COLO668 (cell line): ENCODE measurements around the gene ERBIN.
A peak's percentile ranks its signal among the peaks of the same experiment; 100 is the strongest.
"Not testable (repeated sequence)": the region's sequence is repeated elsewhere in the genome, so short reads cannot be mapped to it uniquely, and the experiment has no call there.

Experiments used
- DNase-seq: peaks from one replicate; lab custom pipeline; 2025; ENCODE audit not compliant: unreplicated experiment; lab: John Stamatoyannopoulos, UW

Gene ERBIN

DNA sequence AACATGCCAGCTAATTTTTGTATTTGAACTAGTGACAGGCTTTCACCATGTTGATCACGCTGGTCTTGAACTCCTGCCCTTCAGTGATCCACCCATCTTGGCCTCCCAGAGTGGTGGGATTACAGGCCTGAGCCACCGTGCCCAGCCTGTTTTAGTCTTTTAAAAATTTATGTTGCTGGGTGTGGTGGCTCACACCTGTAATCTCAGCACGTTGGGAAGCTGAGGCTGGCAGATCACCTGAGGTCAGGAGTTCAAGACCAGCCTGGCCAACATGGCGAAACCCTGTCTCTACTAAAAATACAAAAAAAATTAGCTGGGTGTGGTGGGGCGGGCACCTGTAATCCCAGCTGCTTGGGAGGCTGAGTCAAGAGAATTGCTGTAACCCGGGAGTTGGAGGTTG lies 10.7 kb upstream of the ERBIN start:
- DNase-seq, result not testable (repeated sequence)

DNA sequence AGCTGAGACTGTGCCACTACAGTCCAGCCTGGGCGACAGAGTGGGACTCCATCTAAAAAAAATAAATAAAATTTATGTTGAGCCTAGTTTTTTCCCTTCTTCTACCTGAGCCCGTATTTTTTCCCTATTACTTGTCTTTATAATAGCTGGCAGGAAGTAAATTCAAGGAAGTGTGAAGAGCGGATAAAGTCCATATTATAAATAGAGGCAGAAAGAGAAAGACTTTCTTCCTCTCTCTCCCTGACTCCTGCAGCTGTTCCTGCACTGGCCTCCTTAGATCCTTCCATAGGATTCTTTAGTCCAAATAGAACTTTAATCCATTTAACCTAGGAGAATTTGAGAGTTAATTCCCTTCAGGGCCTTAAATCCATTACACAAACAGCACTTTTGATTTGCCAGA lies 10.3 kb upstream of the ERBIN start:
- DNase-seq, result no peak

DNA sequence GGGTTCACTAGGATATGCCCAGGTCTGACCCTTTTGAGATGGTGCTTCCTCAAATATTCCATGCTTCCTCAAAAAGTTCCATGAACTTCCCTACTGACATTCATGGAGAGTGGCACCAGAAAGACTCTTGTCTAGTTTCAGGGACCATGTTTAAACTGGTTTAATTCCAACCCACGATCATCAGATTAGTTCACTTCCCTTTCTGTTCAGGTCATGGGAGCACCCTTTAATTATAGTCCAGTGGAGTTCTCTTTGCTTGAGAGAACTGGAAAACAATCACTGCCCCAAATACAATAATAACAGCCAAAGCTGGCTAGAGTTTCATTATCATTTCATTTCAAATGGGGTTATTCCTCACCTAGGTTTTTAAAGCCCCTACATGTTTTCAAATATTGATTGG lies 9.7 kb upstream of the ERBIN start:
- DNase-seq, result no peak

GRCh38 chr5:65919773-65920172 lies 6.6 kb upstream of the ERBIN start:
- DNase-seq, result no peak

DNA sequence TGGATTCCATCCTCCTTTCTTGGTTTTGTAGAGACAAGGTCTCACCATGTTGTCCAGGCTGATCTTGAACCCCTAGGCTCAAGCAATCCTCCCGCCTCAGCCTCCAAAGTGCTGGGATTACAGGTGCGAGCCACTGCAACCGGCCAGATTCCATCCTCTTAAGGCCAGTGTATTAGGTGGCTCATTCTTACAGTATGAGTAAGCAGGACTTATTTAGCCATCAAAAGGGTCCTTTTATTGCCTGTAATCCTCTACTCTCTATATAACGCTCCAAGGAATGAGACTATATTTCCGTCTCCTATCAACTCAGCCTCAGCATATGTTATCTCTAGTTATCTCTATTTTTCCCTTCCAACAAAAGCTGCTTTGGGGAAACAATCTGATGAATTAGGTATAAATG lies 3.0 kb upstream of the ERBIN start:
- DNase-seq, result no peak

GRCh38 chr5:65924366-65925043 lies 1.9 kb upstream of the ERBIN start:
- DNase-seq, result no peak

DNA sequence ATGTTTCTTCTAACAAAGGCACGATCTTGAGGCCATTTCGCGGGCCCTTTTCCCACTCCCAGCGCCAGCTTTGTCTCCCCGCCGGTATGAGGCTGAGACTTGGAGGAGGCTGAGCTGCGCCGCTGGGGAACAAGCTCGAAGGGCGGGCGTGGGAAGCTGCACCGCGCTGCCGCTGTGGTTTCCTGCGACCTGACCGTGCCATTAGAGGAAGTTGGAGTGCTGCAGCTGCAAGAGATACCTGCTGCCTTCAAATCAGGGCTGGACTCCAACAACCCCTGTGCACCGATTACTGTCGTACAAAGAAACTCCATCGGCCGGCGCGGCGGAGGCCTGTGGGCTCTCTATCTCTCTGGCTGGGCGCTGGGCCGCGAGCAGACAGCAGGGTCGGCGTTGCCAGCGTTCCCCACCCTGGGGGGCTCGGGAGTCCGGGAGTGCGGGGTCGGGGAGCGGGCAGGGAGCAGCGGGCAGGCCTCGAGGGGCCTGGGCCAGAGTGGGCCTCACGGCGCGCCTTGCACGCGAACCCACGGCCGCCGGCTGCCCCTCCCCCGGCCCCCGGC lies 1.3 kb upstream of the ERBIN start:
- DNase-seq, result peak; percentile 52

DNA sequence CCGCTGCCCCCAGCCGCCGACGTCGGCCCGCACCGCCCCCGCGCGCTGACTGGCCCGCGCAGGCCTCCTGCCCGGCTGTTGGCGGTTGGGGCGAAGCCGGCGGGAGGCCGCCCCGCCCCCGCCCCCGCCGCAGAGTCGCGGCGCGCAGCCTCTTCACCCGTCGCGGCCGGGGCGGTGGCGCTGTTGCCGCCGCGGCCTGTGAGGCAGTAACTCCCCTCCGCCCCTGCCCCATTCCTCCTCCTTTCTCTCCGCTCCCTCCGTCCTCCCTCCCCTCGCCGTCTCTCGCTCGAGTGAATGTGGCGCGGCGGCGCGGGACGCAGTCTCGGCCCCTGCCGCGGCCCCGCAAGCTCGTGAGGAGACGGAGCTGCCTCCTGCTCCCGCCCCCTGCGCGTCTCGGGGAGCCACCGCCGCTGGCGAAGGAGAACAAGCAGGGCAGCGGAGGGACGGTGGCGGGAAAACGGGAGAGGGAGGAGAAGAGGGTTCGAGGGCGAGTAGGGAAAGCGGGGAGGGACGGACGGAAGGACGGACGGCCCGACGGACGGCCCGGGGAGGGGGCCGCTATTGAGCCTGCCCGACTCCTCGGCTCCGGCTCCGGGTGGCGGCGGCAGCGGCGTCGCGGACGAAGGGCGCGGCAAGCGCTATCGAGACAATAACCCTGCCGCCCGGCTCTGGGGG lies 637 bp upstream of the ERBIN start:
- DNase-seq, result peak; percentile 85

GRCh38 chr5:65926893-65927292 lies 518 bp downstream of the ERBIN start:
- DNase-seq, result no peak

GRCh38 chr5:65927503-65928321 lies 1.3 kb downstream of the ERBIN start:
- DNase-seq, result no peak

DNA sequence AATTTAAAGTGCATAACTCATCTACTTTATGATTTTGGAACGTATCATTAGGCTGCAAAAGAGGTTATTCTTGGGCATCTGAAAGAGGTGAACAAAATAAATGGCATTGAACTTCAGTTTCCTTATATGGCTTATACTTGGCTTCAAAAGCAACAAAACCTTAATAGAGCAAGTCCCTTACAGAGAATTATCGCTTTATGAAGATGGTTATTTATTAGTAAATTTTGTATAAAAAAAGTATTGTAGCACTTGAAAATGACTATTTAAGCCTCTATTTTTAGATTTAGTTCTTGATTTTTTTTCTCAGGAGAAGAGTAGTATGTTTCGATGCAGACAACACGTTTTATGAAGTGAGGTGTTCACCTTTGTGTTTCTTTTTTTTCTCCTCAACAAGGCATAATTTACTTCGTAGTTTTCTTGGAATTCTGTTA lies 2.0 kb downstream of the ERBIN start:
- no peak for DNase-seq

DNA sequence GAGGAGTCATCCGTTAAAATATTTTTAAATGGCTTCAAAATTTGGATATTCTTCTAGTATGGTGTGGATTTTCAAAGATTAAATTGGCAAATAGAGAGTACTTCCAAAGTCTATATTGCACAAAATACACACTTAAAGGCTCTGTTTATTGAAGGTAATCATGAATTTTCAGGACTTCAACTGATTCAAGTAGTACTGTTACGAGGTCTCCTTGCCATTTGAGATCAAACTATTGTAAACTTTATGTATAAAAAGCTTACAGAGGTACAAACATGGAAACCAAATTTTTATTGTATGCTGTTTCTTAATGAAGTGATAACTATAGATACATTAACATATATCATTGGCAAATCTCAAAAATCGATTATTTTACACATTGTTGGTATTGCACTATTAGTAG lies 2.5 kb downstream of the ERBIN start:
- DNase-seq, result no peak

GRCh38 chr5:65932676-65933075 lies 6.3 kb downstream of the ERBIN start:
- no peak for DNase-seq

GRCh38 chr5:65933295-65933694 lies 6.9 kb downstream of the ERBIN start:
- no peak for DNase-seq

GRCh38 chr5:65938256-65938655 lies 11.9 kb downstream of the ERBIN start:
- no peak for DNase-seq

- DNase-seq, result no peak
Measured at GRCh38 chr5:65943771-65944170, 17.4 kb downstream of the ERBIN start.

DNA sequence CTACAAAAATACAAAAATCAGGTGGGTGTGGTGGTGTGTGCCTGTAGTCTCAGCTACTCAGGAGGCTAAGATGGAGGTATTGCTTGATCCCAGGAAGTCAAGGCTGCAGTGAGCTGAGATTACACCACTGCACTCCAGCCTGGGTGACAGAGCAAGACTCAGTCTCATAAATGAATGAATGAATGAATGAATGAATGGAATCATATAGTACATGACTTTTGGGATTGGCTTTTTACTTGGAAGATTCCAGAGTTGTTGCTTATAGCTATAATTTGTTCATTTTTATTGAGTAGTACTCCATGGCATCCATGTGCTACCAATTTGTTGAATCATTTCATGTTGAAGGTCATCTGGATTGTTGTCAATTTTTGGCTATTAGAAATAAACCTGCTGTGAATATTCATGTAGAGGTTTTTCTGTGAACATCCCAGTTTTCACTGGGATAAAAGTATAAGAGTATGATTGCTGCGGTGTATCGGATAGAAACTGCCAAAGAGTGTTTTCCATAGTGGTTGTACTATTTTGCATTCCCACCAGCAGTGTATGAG lies 19.9 kb downstream of the ERBIN start:
- DNase-seq, result no peak

- DNase-seq, result no peak
Measured at GRCh38 chr5:65948115-65948747, 21.9 kb downstream of the ERBIN start.

- DNase-seq, result no peak
Measured at GRCh38 chr5:65951330-65951729, 25.0 kb downstream of the ERBIN start.

DNA sequence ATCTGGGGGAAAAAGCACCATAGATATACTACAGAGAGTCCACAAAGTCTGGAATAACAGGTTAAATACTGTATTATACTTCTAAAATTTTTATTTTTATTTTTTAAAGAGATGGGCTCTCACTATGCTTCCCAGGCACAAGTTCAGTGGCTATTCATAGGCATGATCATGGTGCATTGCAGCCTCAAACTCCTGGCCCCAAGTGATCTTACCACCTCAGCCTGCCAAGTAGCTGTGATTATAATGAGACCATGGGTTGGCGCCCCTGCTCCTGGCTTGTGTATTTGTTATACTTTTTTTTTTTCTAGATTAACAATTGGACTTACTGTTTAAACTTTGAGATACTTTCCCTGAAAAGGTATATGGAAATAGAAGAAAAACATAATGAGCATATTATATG lies 25.9 kb downstream of the ERBIN start:
- no peak for DNase-seq

DNA sequence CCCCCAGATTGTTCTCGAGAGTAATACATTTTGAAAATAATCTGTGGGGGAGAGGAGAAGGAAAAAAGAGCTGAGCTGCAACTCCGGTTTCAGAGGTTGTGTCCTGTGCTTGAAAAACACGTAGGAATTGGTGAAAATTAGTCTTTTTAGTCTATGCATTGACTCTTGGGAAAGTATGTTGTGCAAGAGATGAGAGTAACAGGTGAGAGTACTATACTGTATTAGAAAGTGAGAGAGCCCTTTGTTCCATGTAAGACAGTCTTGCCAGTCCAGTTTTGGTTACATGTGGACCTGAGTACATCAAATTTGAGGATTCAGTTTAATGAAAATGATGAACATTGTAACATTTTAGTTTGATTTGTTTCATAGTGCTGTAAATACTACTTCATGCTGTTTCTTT lies 27.8 kb downstream of the ERBIN start:
- DNase-seq, result no peak
